Activated CD8-positive, alpha-beta memory T cell treated with anti-CD3 and anti-CD28 coated beads for 36 hours (primary cell): ENCODE data around the gene ABCC12. TPM values are rescaled to one million over a fixed set of nuclear protein-coding genes. Genes with fewer than 3 reads are reported as not detected.
"Not testable (repeated sequence)": the region's sequence is repeated elsewhere in the genome, so short reads cannot be mapped to it uniquely, and the experiment has no call there.

Experiments used
- CTCF ChIA-PET: fragments of 350-600 bp; sonication (Branson Sonifier 250); formaldehyde crosslinking; loops from one replicate; lab custom pipeline; 2021; ENCODE audit warnings: antibody characterized with exemption; lab: Charles Lee
- POLR2A ChIA-PET: fragments of 350-600 bp; sonication (Branson Sonifier 250); formaldehyde crosslinking; loops from one replicate; lab custom pipeline; 2021; ENCODE audit warnings: antibody characterized with exemption; lab: Charles Lee
- total RNA-seq, 2 experiments: library from RNA; stranded (reverse); gene quantifications; one replicate each; pipeline ENCODE4 v1.2.3, GENCODE V29; 2021

ABCC12 gene
- not detected for total RNA-seq

- ChIA-PET CTCF (interaction anchor here (1.0 to 1.5 kb wide), 2 partner anchors 19 to 1138 kb away, joined by 3 read pairs; no protein-coding TSS in a partner anchor), POLR2A (no interaction called here)
Observed at GRCh38 chr16:48155926-48156789, at the start of gene ABCC12. ABCC12 (minus strand) TSS chr16:48155993; CDS start chr16:48146424, 9,569 bp downstream.

DNA sequence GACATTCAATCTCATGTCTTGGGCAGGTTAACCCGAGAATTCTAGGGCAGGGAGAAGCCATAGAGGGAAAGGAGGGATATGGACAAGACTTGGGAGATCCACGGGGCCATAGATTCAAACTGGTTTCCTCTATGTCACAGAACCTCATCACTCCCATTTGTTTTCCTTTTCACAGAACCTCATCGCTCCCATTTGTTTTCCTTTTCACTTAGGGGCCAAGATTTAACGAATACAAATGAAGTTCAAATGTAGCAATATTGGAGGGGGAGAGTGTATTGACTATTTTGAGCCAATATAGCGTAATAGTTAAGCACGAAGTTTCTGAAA lies 49.0 kb upstream of the ABCC12 start:
- CTCF ChIA-PET, result no interaction called here
- POLR2A ChIA-PET, result no interaction called here

- CTCF ChIA-PET, result no interaction called here
Observed at GRCh38 chr16:48203974-48204824, 48.4 kb upstream of the ABCC12 start.

DNA sequence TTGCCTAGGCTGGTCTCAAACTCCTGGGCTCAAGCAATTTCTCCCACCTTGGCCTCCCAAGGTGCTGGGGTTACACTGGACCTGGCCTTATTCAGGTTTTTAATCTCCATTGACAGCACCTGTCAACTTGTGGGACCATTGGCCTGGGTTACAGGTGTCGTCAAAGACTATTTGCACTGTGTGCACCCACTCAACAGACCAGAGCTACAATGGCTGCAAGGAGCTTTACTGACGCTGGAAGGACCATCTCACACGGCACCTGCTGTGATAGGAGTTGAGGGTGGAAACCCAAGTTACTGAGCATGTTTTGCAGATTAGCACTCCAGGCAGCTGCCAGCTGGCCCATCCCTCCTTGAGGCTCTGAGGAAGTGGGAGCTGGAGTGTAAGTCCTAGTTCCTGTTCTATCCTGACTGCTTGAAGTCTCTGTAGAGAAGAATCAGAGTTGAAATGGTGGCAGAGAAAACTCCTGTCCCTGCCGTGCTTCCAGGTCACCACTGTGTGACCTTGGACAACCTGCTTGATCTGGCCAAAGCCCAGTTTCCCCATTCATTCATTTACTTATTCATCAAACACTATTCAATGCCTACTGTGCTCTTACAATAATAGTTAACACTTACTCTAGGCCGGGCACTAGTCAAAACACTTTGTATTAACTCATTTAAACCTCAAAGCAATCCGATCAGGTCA lies 45.9 kb upstream of the ABCC12 start:
- ChIA-PET CTCF (interaction anchor here (0.7 kb wide), 1 partner anchor 945 kb away, joined by 3 read pairs; no protein-coding TSS in a partner anchor), POLR2A (no interaction called here)

More at GRCh38 chr16:48203974-48204824, 48.4 kb upstream of the ABCC12 start:
- POLR2A ChIA-PET, result no interaction called here

DNA sequence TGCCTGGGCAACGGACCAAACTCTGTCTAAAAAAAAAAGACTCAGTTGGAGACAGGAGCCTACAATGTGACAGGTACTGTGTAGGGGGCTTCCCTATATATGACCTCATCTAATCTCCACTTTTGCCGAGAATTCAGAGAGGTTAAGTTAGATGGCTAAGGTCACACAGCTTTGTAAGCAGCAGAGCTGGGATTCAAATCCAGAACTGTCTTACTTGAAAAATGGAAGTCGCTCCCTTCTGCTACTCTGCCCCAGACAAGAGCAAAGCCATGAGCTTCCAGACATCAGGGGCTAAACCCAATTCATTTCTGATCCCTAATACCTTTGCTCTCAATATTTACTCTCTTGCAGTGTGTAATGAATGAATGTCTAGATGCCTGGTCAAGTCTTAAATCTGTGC lies 41.5 kb upstream of the ABCC12 start:
- CTCF ChIA-PET, result no interaction called here
- POLR2A ChIA-PET, result no interaction called here

GRCh38 chr16:48194828-48195556 lies 39.2 kb upstream of the ABCC12 start:
- POLR2A ChIA-PET, result no interaction called here
- CTCF ChIA-PET, result no interaction called here

GRCh38 chr16:48193846-48194245 lies 38.1 kb upstream of the ABCC12 start:
- POLR2A ChIA-PET, result no interaction called here
- CTCF ChIA-PET, result interaction anchor here (0.6 kb wide), 1 partner anchor 134 kb away, joined by 4 read pairs; no protein-coding TSS in a partner anchor

- CTCF ChIA-PET, result interaction anchor here (1.6 kb wide), 1 partner anchor 1151 kb away, joined by 3 read pairs; no protein-coding TSS in a partner anchor
- POLR2A ChIA-PET, result no interaction called here
Observed at GRCh38 chr16:48188449-48189102, 32.8 kb upstream of the ABCC12 start.

- CTCF ChIA-PET, result interaction anchor here (2.2 kb wide), 1 partner anchor 23 kb away, joined by 7 read pairs; no protein-coding TSS in a partner anchor
- POLR2A ChIA-PET, result no interaction called here
Observed at GRCh38 chr16:48187779-48188178, 32.0 kb upstream of the ABCC12 start.

DNA sequence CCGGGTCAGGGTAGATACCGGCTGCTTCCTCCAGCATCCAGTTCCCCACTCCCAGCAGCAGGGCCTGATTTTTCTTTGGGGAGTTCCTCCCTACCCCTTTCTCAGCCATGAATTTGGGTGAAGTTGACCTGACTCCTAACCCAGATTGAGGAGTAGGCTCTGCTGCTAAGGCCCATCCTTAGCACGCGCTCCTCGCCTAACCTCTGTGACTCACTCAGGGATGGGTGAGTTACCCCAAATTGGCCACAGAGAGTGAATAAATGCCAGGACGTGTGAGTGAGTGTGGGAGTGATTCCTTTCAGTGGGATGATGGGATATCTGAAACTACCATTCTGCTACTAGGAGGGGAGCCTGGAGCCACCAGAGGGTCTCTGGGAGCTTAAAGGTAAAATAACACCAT lies 28.9 kb upstream of the ABCC12 start:
- ChIA-PET CTCF (interaction anchor here (1.4 kb wide), 1 partner anchor 8 kb away, joined by 4 read pairs; no protein-coding TSS in a partner anchor), POLR2A (no interaction called here)

DNA sequence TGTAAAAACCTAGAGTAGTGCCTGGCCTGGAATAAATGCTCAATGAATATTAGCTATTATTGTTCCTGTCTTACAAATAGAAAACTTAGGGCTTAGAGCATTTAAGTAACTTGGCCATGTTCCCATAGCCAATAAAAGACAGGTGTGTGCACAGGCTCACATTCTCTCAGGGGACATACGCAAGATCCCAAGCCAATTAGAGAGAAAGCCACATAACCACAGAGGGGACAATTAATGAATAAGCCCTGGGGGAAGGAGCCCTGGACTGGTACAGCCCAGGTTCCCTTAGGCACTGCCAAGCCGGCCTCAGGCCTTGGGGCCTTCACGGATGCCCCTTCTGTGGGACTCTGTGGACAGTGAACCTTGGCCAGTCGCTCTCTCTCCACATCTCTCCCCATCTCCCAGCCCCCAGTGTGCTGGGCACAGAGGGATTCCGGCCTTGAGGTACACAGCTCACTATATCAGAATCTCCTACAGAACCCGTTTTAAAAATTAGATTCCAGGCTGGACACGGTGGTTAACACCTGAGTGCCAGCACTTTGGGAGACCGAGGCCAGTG lies 27.3 kb upstream of the ABCC12 start:
- POLR2A ChIA-PET, result no interaction called here
- CTCF ChIA-PET, result no interaction called here

DNA sequence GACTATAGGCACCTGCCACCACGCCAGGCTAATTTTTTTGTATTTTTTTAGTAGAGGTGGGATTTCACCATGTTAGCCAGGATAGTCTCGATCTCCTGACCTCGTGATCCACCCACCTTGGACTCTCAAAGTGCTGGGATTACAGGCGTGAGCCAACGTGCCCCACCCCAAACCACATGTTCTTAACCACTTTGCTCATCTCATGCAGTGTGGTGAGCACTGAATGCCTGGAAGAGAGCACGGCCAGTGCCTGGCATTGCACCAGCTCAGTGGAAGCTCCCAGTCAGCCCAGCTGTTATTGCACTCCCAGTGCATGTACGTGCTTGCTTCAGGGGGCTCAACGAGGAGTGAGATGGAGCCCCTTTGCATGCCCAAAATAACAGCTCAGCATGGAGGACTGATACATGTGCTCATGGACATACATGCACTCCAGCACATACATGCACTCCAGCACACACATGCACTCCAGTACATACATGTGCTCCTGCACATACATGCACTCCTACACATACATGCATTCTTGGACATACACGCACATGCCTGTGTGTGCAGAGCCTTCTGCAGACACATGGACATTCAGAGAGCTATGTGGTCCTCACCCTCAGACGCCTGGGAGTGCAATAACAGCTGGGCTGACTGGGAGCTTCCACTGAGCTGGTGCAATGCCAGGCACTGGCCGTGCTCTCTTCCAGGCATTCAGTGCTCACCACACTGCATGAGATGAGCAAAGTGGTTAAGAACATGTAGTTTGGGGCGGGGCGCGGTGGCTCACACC lies 26.1 kb upstream of the ABCC12 start:
- CTCF ChIA-PET, result interaction anchor here (0.5 to 0.7 kb wide), 3 partner anchors 89 to 676 kb away, joined by 3 to 4 read pairs (median 3); no protein-coding TSS in a partner anchor
- POLR2A ChIA-PET, result not testable (repeated sequence)

GRCh38 chr16:48180868-48181480 lies 25.2 kb upstream of the ABCC12 start:
- POLR2A ChIA-PET, result no interaction called here
- CTCF ChIA-PET, result no interaction called here

DNA sequence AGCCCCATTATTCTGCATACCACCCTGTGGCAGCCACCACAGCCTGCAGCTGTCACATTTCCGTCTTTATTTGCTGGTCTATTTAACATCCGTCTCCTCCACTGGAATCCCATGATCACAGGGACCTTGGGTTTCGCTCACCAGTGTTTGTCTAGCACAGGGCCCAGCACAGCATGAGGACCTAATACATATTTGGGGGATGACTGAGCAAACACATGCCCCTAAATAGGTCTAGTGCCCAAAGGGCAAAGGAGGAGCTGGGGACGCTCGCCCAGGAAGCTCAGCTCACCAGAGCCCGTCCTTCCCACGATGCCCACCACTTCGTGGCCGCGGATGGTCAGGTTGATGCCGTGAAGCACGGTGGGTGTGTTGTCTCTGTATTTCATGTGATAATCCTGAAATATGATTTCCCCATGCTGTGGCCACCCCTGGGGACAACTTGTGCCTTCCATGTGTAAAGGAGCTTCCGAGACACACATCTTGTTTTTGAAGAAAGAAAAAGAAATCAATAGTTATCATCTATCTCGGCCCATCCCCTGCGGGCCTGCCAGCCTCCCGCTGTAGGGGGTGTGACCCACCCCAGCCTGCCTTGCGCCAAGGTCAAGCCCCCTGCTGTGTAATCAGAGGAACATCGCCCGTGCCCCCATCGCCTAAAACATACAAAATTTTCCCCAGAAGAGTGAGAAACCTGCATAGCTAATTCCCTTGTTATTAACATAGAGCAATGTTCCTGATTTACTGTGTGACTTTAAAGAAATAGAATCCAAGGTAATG lies 21.0 kb upstream of the ABCC12 start:
- ChIA-PET CTCF (interaction anchor here (1.9 kb wide), 1 partner anchor 9 kb away, joined by 4 read pairs; no protein-coding TSS in a partner anchor), POLR2A (no interaction called here)

- ChIA-PET CTCF (interaction anchor here (1.6 kb wide), 1 partner anchor 10 kb away, joined by 7 read pairs; no protein-coding TSS in a partner anchor), POLR2A (no interaction called here)
Observed at GRCh38 chr16:48173889-48174288, 18.1 kb upstream of the ABCC12 start.

- ChIA-PET CTCF (no interaction called here), POLR2A (no interaction called here)
Observed at GRCh38 chr16:48172682-48173081, 16.9 kb upstream of the ABCC12 start.
